Measurements from ENCODE around the gene IGFBP6. TPM values are rescaled to one million over a fixed set of nuclear protein-coding genes. Genes with fewer than 3 reads are reported as not detected.

The IGFBP6 gene
- total RNA-seq, 3 donors from 2014 or later, result 169 to 708 (median 284) TPM

GRCh38 chr12:53079226-53080117, 18.0 kb upstream of the IGFBP6 start, which contains the start of gene SPRYD3:
SPRYD3 (minus strand) TSS chr12:53079390; CDS start chr12:53079333, 57 bp downstream.
- peaks cover 0 to 7% of the 10 kb centered on the region in 2 donors for H3K4me1 ChIP-seq
- peak within 1 kb of the TSS; percentile 93 to 94 for H3K27ac ChIP-seq
- H3K27me3 ChIP-seq, result no peaks in the 10 kb centered on the region
- peak; percentile 98 for DNase-seq (ENCODE audit: low spot score in 2 of 2)
- H3K4me3 ChIP-seq, result peak within 1 kb of the TSS; percentile 51 to 66 (median 63)
- no peaks in the 10 kb centered on the region for H3K36me3 ChIP-seq
- TF ChIP-seq POLR2AphosphoS5 (IDR thresholded peaks at IDR 0.05) (peak; percentile 79 to 82 (median 81)), CTCF (IDR thresholded peaks at IDR 0.05) (no peak), POLR2A (IDR thresholded peaks at IDR 0.05) (peak; percentile 79)
- no peaks in the 10 kb centered on the region for H3K9me3 ChIP-seq
- intact Hi-C loops (cut with DNase I; ENCODE audit: low total_unique reads), result no loop called here

GRCh38 chr12:53082637-53083175, 14.8 kb upstream of the IGFBP6 start:
- Histone ChIP-seq H3K9me3 (no peaks in the 10 kb centered on the region), H3K36me3 (no peaks in the 10 kb centered on the region), H3K27me3 (no peaks in the 10 kb centered on the region), H3K27ac (no peak overlapping the region), H3K4me3 (no peak overlapping the region), H3K4me1 (peaks cover 0 to 4% of the 10 kb centered on the region in 2 donors)
- no peak for TF ChIP-seq POLR2A (IDR thresholded peaks at IDR 0.05)
- no peak for TF ChIP-seq POLR2AphosphoS5 (IDR thresholded peaks at IDR 0.05)
- no peak for TF ChIP-seq CTCF (IDR thresholded peaks at IDR 0.05)
- intact Hi-C loops (cut with DNase I; ENCODE audit: low total_unique reads), result no loop called here
- no peak for DNase-seq (ENCODE audit: low spot score in 2 of 2)

GRCh38 chr12:53086361-53086760, 11.1 kb upstream of the IGFBP6 start:
- Histone ChIP-seq H3K4me3 (no peak overlapping the region), H3K9me3 (no peaks in the 10 kb centered on the region), H3K27ac (no peak overlapping the region), H3K36me3 (no peaks in the 10 kb centered on the region), H3K4me1 (no peaks in the 10 kb centered on the region), H3K27me3 (no peaks in the 10 kb centered on the region)
- no peak for TF ChIP-seq POLR2AphosphoS5 (IDR thresholded peaks at IDR 0.05)
- no peak for TF ChIP-seq POLR2A (IDR thresholded peaks at IDR 0.05)
- no peak for TF ChIP-seq CTCF (IDR thresholded peaks at IDR 0.05)
- intact Hi-C loops (cut with DNase I; ENCODE audit: low total_unique reads), result no loop called here
- DNase-seq (ENCODE audit: low spot score in 2 of 2), result no peak

GRCh38 chr12:53090105-53090504, 7.4 kb upstream of the IGFBP6 start:
- H3K27ac ChIP-seq, result no peak overlapping the region
- no peak for DNase-seq (ENCODE audit: low spot score in 2 of 2)
- H3K4me3 ChIP-seq, result no peak overlapping the region
- intact Hi-C loops (cut with DNase I; ENCODE audit: low total_unique reads), result no loop called here
- no peaks in the 10 kb centered on the region for H3K4me1 ChIP-seq
- H3K36me3 ChIP-seq, result no peaks in the 10 kb centered on the region
- no peaks in the 10 kb centered on the region for H3K27me3 ChIP-seq
- TF ChIP-seq POLR2AphosphoS5 (IDR thresholded peaks at IDR 0.05) (no peak), CTCF (IDR thresholded peaks at IDR 0.05) (no peak), POLR2A (IDR thresholded peaks at IDR 0.05) (no peak)
- no peaks in the 10 kb centered on the region for H3K9me3 ChIP-seq

GRCh38 chr12:53090554-53090953, 6.9 kb upstream of the IGFBP6 start:
- no peak overlapping the region for H3K27ac ChIP-seq
- TF ChIP-seq POLR2AphosphoS5 (IDR thresholded peaks at IDR 0.05) (no peak), POLR2A (IDR thresholded peaks at IDR 0.05) (no peak), CTCF (IDR thresholded peaks at IDR 0.05) (no peak)
- H3K36me3 ChIP-seq, result no peaks in the 10 kb centered on the region
- no peaks in the 10 kb centered on the region for H3K27me3 ChIP-seq
- no peak for DNase-seq (ENCODE audit: low spot score in 2 of 2)
- H3K4me1 ChIP-seq, result no peaks in the 10 kb centered on the region
- H3K4me3 ChIP-seq, result no peak overlapping the region
- intact Hi-C loops (cut with DNase I; ENCODE audit: low total_unique reads), result no loop called here
- no peaks in the 10 kb centered on the region for H3K9me3 ChIP-seq

Measured in breast epithelium (tissue), 4 donors.